Keratinocyte (primary cell): ENCODE results near the gene LIN9. TPM values are rescaled to one million over a fixed set of nuclear protein-coding genes. Genes with fewer than 3 reads are reported as not detected.

ENCODE experiments used
- DNase-seq: peaks from one replicate; pipeline ENCODE4 v3.0.0-alpha.2; 2011; ENCODE audit warnings: low read depth, missing footprints, low spot score
- FAIRE-seq: peaks from 2 replicates; lab custom pipeline; 2011; peaks lifted over from hg19 to GRCh38; lab: Jason Lieb, UNC
- H2AFZ ChIP-seq: 2 replicates; pipeline ENCODE4 v1.6.0; 2012; ENCODE audit warnings: low read length, control low read depth, inconsistent platforms; ENCODE audit not compliant: control insufficient read depth
- H3K27ac ChIP-seq: 2 replicates; pipeline ENCODE4 v1.5.1; 2011; ENCODE audit warnings: low read length; ENCODE audit not compliant: control insufficient read depth, insufficient read depth
- H3K27me3 ChIP-seq: 3 replicates; pipeline ENCODE4 v1.6.0; 2011; ENCODE audit warnings: low read length; ENCODE audit not compliant: control insufficient read depth, insufficient read depth; ENCODE audit errors: extremely low read depth
- H3K36me3 ChIP-seq, 2 experiments: 2 replicates in 1 of 2; 3 replicates in 1 of 2; pipeline ENCODE4 v1.5.1; 2011; ENCODE audit warnings: low read length in 2 of 2, mild to moderate bottlenecking in 1 of 2; ENCODE audit not compliant: control insufficient read depth in 2 of 2, insufficient read depth in 2 of 2; ENCODE audit errors: extremely low read depth in 1 of 2
- H3K4me1 ChIP-seq: 3 replicates; pipeline ENCODE4 v1.5.1; 2011; ENCODE audit warnings: low read length; ENCODE audit not compliant: control insufficient read depth, insufficient read depth; ENCODE audit errors: extremely low read depth
- H3K4me2 ChIP-seq: 3 replicates; pipeline ENCODE4 v1.6.0; 2011; ENCODE audit warnings: low read depth, low read length; ENCODE audit not compliant: control insufficient read depth, insufficient read depth; ENCODE audit errors: extremely low read depth
- H3K4me3 ChIP-seq, 3 experiments: fragments of 200-600 bp in 1 of 3; sonication (generic) in 1 of 3; 2 replicates in 2 of 3; 3 replicates in 1 of 3; pipeline ENCODE4 v1.5.1; 2011 to 2016; ENCODE audit warnings: low read length in 3 of 3, mild to moderate bottlenecking in 3 of 3, control low read depth in 2 of 3, inconsistent platforms in 1 of 3, low read depth in 1 of 3, mixed read lengths in 1 of 3, mixed run types in 1 of 3, moderate library complexity in 1 of 3; ENCODE audit not compliant: control insufficient read depth in 2 of 3, insufficient read depth in 2 of 3; ENCODE audit errors: extremely low read depth in 1 of 3
- H3K79me2 ChIP-seq: 2 replicates; pipeline ENCODE4 v1.6.0; 2012; ENCODE audit warnings: low read length; ENCODE audit not compliant: control insufficient read depth, insufficient read depth
- H3K9ac ChIP-seq: 3 replicates; pipeline ENCODE4 v1.6.0; 2011; ENCODE audit warnings: low read length; ENCODE audit not compliant: control insufficient read depth, insufficient read depth; ENCODE audit errors: extremely low read depth
- H3K9me1 ChIP-seq: 3 replicates; pipeline ENCODE4 v1.6.0; 2011; ENCODE audit warnings: low read length; ENCODE audit not compliant: control insufficient read depth, insufficient read depth; ENCODE audit errors: extremely low read depth
- H3K9me3 ChIP-seq: 2 replicates; pipeline ENCODE4 v1.5.1; 2012; ENCODE audit warnings: low read depth, low read length; ENCODE audit not compliant: control insufficient read depth
- H4K20me1 ChIP-seq: 3 replicates; pipeline ENCODE4 v1.6.0; 2011; ENCODE audit warnings: low read length; ENCODE audit not compliant: control insufficient read depth, insufficient read depth; ENCODE audit errors: extremely low read depth
- CTCF ChIP-seq, 3 experiments: IDR thresholded peaks in 1 of 3; conservative IDR thresholded peaks in 1 of 3; optimal IDR thresholded peaks in 1 of 3; 2 replicates in 2 of 3; 3 replicates in 1 of 3; pipeline versions ENCODE3 to v1.5.1; 2011; ENCODE audit warnings: low read length in 3 of 3, mild to moderate bottlenecking in 3 of 3, moderate library complexity in 2 of 3, control low read depth in 1 of 3, inconsistent platforms in 1 of 3; ENCODE audit not compliant: insufficient read depth in 2 of 3; ENCODE audit errors: extremely low read depth in 1 of 3
- EZH2 ChIP-seq: IDR thresholded peaks from one replicate; pipeline ENCODE4 v1.6.1; 2012; ENCODE audit warnings: inconsistent platforms, mild to moderate bottlenecking, low read length, moderate library complexity
- dilution Hi-C: fragments of 300-500 bp; cut with MboI; formaldehyde crosslinking; loops from one replicate; pipeline ENCODE4 v1.7.0; 2020; ENCODE audit warnings: low sequenced_read_pairs; ENCODE audit not compliant: extremely low pct_ligation_motif_present
- polyA plus RNA-seq, 5 experiments: library from polyadenylated mRNA; depleted of rRNA in 3 of 5; stranded (reverse) in 3 of 5; stranded (forward) in 1 of 5; unstranded in 1 of 5; fragments of >200 nt; gene quantifications; 1 replicate in 1 of 5; 2 replicates in 3 of 5; 3 replicates in 1 of 5; pipeline versions ENCODE4 v1.2.1 to v1.2.3, GENCODE V29; 2011 to 2012; ENCODE audit warnings: missing spikeins in 2 of 5, low read depth in 1 of 5, low replicate concordance in 1 of 5

The LIN9 gene
- polyA plus RNA-seq, 1 donor (not counting 4 experiments of a cell fraction or from before 2014, with no cell fraction given) = 5.6 TPM

DNA sequence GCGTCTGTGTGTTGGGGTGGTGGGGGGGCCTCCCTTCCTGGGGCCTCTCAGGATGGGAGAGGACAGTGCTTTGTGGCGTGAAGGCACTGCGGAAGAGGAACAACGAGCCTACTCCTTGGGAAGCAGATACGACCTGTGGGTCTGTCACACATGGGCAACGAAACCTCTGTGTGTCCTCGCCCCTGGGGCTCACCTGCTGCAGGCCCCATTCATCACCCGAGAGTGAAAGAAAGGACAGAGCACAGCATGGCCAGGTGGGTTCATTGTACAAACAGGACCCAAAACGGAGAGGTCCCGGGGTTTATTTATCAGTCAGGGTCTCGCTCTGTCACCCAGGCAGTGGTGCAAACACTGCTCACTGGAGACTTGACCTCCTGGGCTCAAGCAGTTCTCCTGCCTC is 40.1 kb upstream of the LIN9 start:
- Histone ChIP-seq H3K4me2 (no peak overlapping the region), H3K9me3 (no peaks in the 10 kb centered on the region), H3K27me3 (no peaks in the 10 kb centered on the region), H3K4me3 (no peak overlapping the region), H4K20me1 (no peaks in the 10 kb centered on the region), H3K27ac (no peak overlapping the region), H3K9ac (no peak overlapping the region), H3K4me1 (no peaks in the 10 kb centered on the region), H3K79me2 (no peaks in the 10 kb centered on the region), H2AFZ (no peak overlapping the region), H3K9me1 (no peaks in the 10 kb centered on the region), H3K36me3 (no peaks in the 10 kb centered on the region)
- dilution Hi-C loops = no loop called here
- DNase-seq (no peak), FAIRE-seq (no peak)
- TF ChIP-seq EZH2 (no peak), CTCF (optimal IDR thresholded peaks at IDR 0.05 in 1 of 3, IDR thresholded peaks at IDR 0.05 in 1 of 3, conservative IDR thresholded peaks at IDR 0.05 in 1 of 3; ENCODE audit: extremely low read depth in 1 of 3, insufficient read depth in 2 of 3, low read length in 3 of 3) (no peak)

DNA sequence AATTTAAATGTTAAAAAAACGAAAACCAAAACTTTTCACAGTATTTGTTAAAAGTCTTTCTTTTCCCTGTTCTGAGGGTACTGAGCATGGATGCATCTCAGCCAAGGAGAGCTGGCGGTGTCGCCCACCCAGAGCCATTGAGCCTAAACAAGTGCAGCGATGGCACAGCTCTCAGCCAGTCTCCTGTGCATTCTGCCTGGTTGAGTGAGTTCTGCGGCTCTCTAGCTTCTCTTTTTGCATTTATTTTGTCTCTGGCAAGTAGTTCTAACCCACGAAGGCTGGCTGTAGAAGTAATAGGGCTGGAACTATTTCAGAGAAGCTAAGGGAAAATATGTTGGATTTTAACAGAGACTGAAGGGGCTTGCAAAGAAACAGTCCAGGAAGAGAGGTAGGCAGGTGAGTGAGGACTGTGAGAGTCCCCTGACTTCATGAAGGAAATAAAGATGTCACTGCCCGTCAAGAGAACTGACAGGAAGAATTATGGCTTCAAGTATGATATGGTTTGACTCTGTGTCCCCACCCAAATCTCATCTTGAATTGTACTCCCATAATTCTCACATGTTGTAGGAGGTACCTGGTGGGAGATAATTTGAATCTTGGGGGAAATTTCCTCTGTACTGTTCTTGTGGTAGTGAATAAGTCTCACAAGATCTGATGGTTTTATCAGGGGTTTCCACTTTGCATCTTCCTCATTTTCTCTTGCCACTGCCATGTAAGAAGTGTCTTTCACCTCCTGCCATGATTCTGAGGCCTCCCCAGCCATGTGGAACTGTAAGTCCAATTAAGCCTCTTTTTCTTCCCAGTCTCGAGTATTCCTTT is 35.7 kb upstream of the LIN9 start:
- Histone ChIP-seq H3K36me3 (no peaks in the 10 kb centered on the region), H3K9me1 (no peaks in the 10 kb centered on the region), H2AFZ (no peak overlapping the region), H3K4me1 (no peaks in the 10 kb centered on the region), H4K20me1 (no peaks in the 10 kb centered on the region), H3K9ac (no peak overlapping the region), H3K27me3 (no peaks in the 10 kb centered on the region), H3K4me2 (no peak overlapping the region), H3K4me3 (no peak overlapping the region), H3K9me3 (no peaks in the 10 kb centered on the region), H3K27ac (no peak overlapping the region), H3K79me2 (no peaks in the 10 kb centered on the region)
- FAIRE-seq = no peak
- TF ChIP-seq EZH2 (no peak), CTCF (optimal IDR thresholded peaks at IDR 0.05 in 1 of 3, IDR thresholded peaks at IDR 0.05 in 1 of 3, conservative IDR thresholded peaks at IDR 0.05 in 1 of 3; ENCODE audit: extremely low read depth in 1 of 3, insufficient read depth in 2 of 3, low read length in 3 of 3) (no peak)
- DNase-seq = no peak
- dilution Hi-C loops = no loop called here
